HFFc6 (cell line): ENCODE measurements around the gene GGCT. TPM values are rescaled to one million over a fixed set of nuclear protein-coding genes. Genes with fewer than 3 reads are reported as not detected.

ENCODE experiments used
- DNase-seq: peaks from one replicate; pipeline ENCODE4 v3.0.0-alpha.2; 2018
- H3K27ac Mint-ChIP-seq: 2 replicates; pipeline ENCODE4 v1.8.0; 2020; ENCODE audit warnings: mild to moderate bottlenecking, mixed read lengths
- H3K27me3 Mint-ChIP-seq: 2 replicates; pipeline ENCODE4 v1.8.0; 2021; ENCODE audit warnings: mild to moderate bottlenecking, moderate library complexity, mixed read lengths; ENCODE audit not compliant: insufficient read depth
- H3K36me3 Mint-ChIP-seq: 2 replicates; pipeline ENCODE4 v1.8.0; 2021; ENCODE audit warnings: low read depth, mixed read lengths
- H3K4me1 Mint-ChIP-seq: 2 replicates; pipeline ENCODE4 v1.8.0; 2020; ENCODE audit warnings: low read depth, mixed read lengths
- H3K4me3 Mint-ChIP-seq: 2 replicates; pipeline ENCODE4 v1.8.0; 2020; ENCODE audit warnings: mild to moderate bottlenecking, moderate library complexity, mixed read lengths
- H3K9me3 Mint-ChIP-seq: 2 replicates; pipeline ENCODE4 v1.8.0; 2020; ENCODE audit warnings: mild to moderate bottlenecking, mixed read lengths
- CTCF ChIP-seq: fragments of 200-600 bp; sonication (generic); IDR thresholded peaks from 2 replicates; pipeline ENCODE4 v1.5.0; 2021; ENCODE audit warnings: antibody characterized with exemption, mild to moderate bottlenecking
- total RNA-seq, 6 experiments: library from RNA; stranded (reverse); fragmentation: NEBNext Ultra II Directional; extraction: Animal tissue kit (Norgen Biotek cat#: 25700); gene quantifications; 2 replicates in 1 of 6; 3 replicates in 5 of 6; pipeline ENCODE4 v1.2.3, GENCODE V29; 2021

GGCT gene
- total RNA-seq, 6 experiments from 2014 or later: 16.1 to 25.6 (median 21.1) TPM

- H3K4me1 Mint-ChIP-seq: peaks cover 36% of the 10 kb centered on the region
- H3K36me3 Mint-ChIP-seq: peaks cover 4% of the 10 kb centered on the region; the same call in 1 of the 2 replicates
- no peak for TF ChIP-seq CTCF
- H3K9me3 Mint-ChIP-seq: 0 out of 2 replicates have a peak, but pooled peaks cover 6% of the 10 kb centered on the region
- DNase-seq: no peak
- H3K4me3 Mint-ChIP-seq: peak overlapping the region; percentile 90; the same call in 1 of the 2 replicates
- no peak overlapping the region for H3K27ac Mint-ChIP-seq
- H3K27me3 Mint-ChIP-seq: peaks cover 2% of the 10 kb centered on the region; the same call in 1 of the 2 replicates
These were observed 2.0 kb downstream of the GGCT start for GRCh38 chr7:30502470-30503251.

- Mint-ChIP-seq H3K27me3 (no peaks in the 10 kb centered on the region; the same call in 1 of the 2 replicates), H3K27ac (no peak overlapping the region), H3K36me3 (peaks cover 14% of the 10 kb centered on the region), H3K4me1 (peaks cover 36% of the 10 kb centered on the region), H3K9me3 (no peaks in the 10 kb centered on the region), H3K4me3 (no peak overlapping the region)
- TF ChIP-seq CTCF: no peak
- no peak for DNase-seq
These were observed 3.4 kb downstream of the GGCT start for GRCh38 chr7:30501264-30501663.

GRCh38 chr7:30493228-30493627 lies 11.4 kb downstream of the GGCT start:
- peaks cover 2% of the 10 kb centered on the region; the same call in 1 of the 2 replicates for H3K27me3 Mint-ChIP-seq
- H3K9me3 Mint-ChIP-seq: peaks cover 11% of the 10 kb centered on the region
- H3K27ac Mint-ChIP-seq: no peak overlapping the region
- no peak for DNase-seq
- no peak overlapping the region for H3K4me3 Mint-ChIP-seq
- no peaks in the 10 kb centered on the region for H3K4me1 Mint-ChIP-seq
- TF ChIP-seq CTCF: no peak
- peaks cover 33% of the 10 kb centered on the region for H3K36me3 Mint-ChIP-seq

- Mint-ChIP-seq H3K4me3 (no peak overlapping the region), H3K4me1 (no peaks in the 10 kb centered on the region), H3K27ac (no peak overlapping the region), H3K27me3 (peaks cover 2% of the 10 kb centered on the region; the same call in 1 of the 2 replicates), H3K36me3 (peaks cover 25% of the 10 kb centered on the region), H3K9me3 (peaks cover 11% of the 10 kb centered on the region)
- no peak for DNase-seq
- no peak for TF ChIP-seq CTCF
These were observed 13.2 kb downstream of the GGCT start for GRCh38 chr7:30491417-30491816.

- Mint-ChIP-seq H3K27me3 (no peaks in the 10 kb centered on the region; the same call in 1 of the 2 replicates), H3K36me3 (peaks cover 10% of the 10 kb centered on the region), H3K4me3 (no peak overlapping the region), H3K27ac (no peak overlapping the region), H3K9me3 (peaks cover 11% of the 10 kb centered on the region), H3K4me1 (no peaks in the 10 kb centered on the region)
- DNase-seq: no peak
- TF ChIP-seq CTCF: no peak
These were observed 17.3 kb downstream of the GGCT start for GRCh38 chr7:30487371-30487770.
